ENCODE results near the gene ESYT1. TPM values are rescaled to one million over a fixed set of nuclear protein-coding genes. Genes with fewer than 3 reads are reported as not detected.

Gene ESYT1
- total RNA-seq, 1 experiment from 2014 or later: 152 TPM

Other genes starting within 250 kb of the ESYT1 start
- 32.2 TPM for gene PYM1, start 200.4 kb upstream of the ESYT1 start, total RNA-seq (2021; ENCODE audit: unreplicated experiment)
- gene DGKA, start 197.1 kb upstream of the ESYT1 start, total RNA-seq (2021; ENCODE audit: unreplicated experiment): 7.6 TPM
- 1.2 TPM for gene PMEL, start 162.2 kb upstream of the ESYT1 start, total RNA-seq (2021; ENCODE audit: unreplicated experiment)
- gene CDK2, start 161.4 kb upstream of the ESYT1 start, total RNA-seq (2021; ENCODE audit: unreplicated experiment): 72.9 TPM
- 102 TPM for gene RAB5B, start 154.2 kb upstream of the ESYT1 start, total RNA-seq (2021; ENCODE audit: unreplicated experiment)
- 20.7 TPM for gene SUOX, start 131.0 kb upstream of the ESYT1 start, total RNA-seq (2021; ENCODE audit: unreplicated experiment)
- 6.9 TPM for gene IKZF4, start 107.2 kb upstream of the ESYT1 start, total RNA-seq (2021; ENCODE audit: unreplicated experiment)
- gene RPS26, start 86.3 kb upstream of the ESYT1 start, total RNA-seq (2021; ENCODE audit: unreplicated experiment): 46.4 TPM
- gene ERBB3, start 48.1 kb upstream of the ESYT1 start, total RNA-seq (2021; ENCODE audit: unreplicated experiment): 0.90 TPM
- 175 TPM for gene PA2G4, start 23.7 kb upstream of the ESYT1 start, total RNA-seq (2021; ENCODE audit: unreplicated experiment)
- gene RPL41, start 11.6 kb upstream of the ESYT1 start, total RNA-seq (2021; ENCODE audit: unreplicated experiment): 2,264 TPM
- gene ZC3H10, start 10.0 kb upstream of the ESYT1 start, total RNA-seq (2021; ENCODE audit: unreplicated experiment): 6.0 TPM
- 66.5 TPM for gene MYL6B, start 24.3 kb downstream of the ESYT1 start, total RNA-seq (2021; ENCODE audit: unreplicated experiment)
- gene MYL6, start 30.1 kb downstream of the ESYT1 start, total RNA-seq (2021; ENCODE audit: unreplicated experiment): 1,024 TPM
- 129 TPM for gene SMARCC2, start 61.2 kb downstream of the ESYT1 start, total RNA-seq (2021; ENCODE audit: unreplicated experiment)
- 35.3 TPM for gene RNF41, start 93.7 kb downstream of the ESYT1 start, total RNA-seq (2021; ENCODE audit: unreplicated experiment)
- 99.6 TPM for gene NABP2, start 96.1 kb downstream of the ESYT1 start, total RNA-seq (2021; ENCODE audit: unreplicated experiment)
- 0.23 TPM for gene SLC39A5, start 101.8 kb downstream of the ESYT1 start, total RNA-seq (2021; ENCODE audit: unreplicated experiment)
- 67.5 TPM for gene ANKRD52, start 130.1 kb downstream of the ESYT1 start, total RNA-seq (2021; ENCODE audit: unreplicated experiment)
- 20.0 TPM for gene COQ10A, start 138.7 kb downstream of the ESYT1 start, total RNA-seq (2021; ENCODE audit: unreplicated experiment)
- gene CS, start 172.1 kb downstream of the ESYT1 start, total RNA-seq (2021; ENCODE audit: unreplicated experiment): 240 TPM
- 115 TPM for gene CNPY2, start 187.7 kb downstream of the ESYT1 start, total RNA-seq (2021; ENCODE audit: unreplicated experiment)
- gene PAN2, start 205.7 kb downstream of the ESYT1 start, total RNA-seq (2021; ENCODE audit: unreplicated experiment): 71.9 TPM
- gene IL23A, start 210.6 kb downstream of the ESYT1 start, total RNA-seq (2021; ENCODE audit: unreplicated experiment): 0.41 TPM
- 50.4 TPM for gene STAT2, start 231.8 kb downstream of the ESYT1 start, total RNA-seq (2021; ENCODE audit: unreplicated experiment)
- 0.10 TPM for gene APOF, start 234.6 kb downstream of the ESYT1 start, total RNA-seq (2021; ENCODE audit: unreplicated experiment)